ENCODE data around the gene IRF2BP2. TPM values are rescaled to one million over a fixed set of nuclear protein-coding genes. Genes with fewer than 3 reads are reported as not detected.
A peak's percentile ranks its signal among the peaks of the same experiment; 100 is the strongest.
"Not testable (repeated sequence)": the region's sequence is repeated elsewhere in the genome, so short reads cannot be mapped to it uniquely, and the experiment has no call there.

IRF2BP2 gene
- total and polyA plus RNA-seq, 4 donors = 49.3 to 197 (median 110) TPM

- Histone ChIP-seq H3K9ac (ENCODE audit: insufficient read depth in 1 of 2, low read length in 2 of 2) (no peak overlapping the region), H3K4me3 (no peak overlapping the region), H3K4me1 (ENCODE audit: control insufficient read depth in 5 of 5, insufficient read depth in 5 of 5, low read length in 5 of 5) (peaks cover 0 to 38% (median 23%) of the 10 kb centered on the region in 5 donors), H3K36me3 (ENCODE audit: control insufficient read depth in 4 of 4, insufficient read depth in 4 of 4, low read length in 4 of 4) (peaks cover 0 to 3% (median 0%) of the 10 kb centered on the region in 4 donors), H3K9me3 (ENCODE audit: control insufficient read depth in 4 of 4, insufficient read depth in 3 of 4, low read length in 3 of 4) (peaks cover 0 to 2% (median 0%) of the 10 kb centered on the region in 4 donors), H3K27ac (ENCODE audit: low read depth in 1 of 2, low read length in 1 of 2) (peak overlapping the region in 1 of 2 donors; percentile 46), H3K27me3 (ENCODE audit: control insufficient read depth in 3 of 3, insufficient read depth in 3 of 3, low read length in 2 of 3) (no peaks in the 10 kb centered on the region)
- TF ChIP-seq CTCF (IDR thresholded peaks at IDR 0.05; ENCODE audit: control extremely low read depth, extremely low read depth) = peak; percentile 45
- WGBS, 2 donors = 48 to 60% methylated on average over 2 of the region's 2 CpGs
- DNase-seq (peak; percentile 33 to 63 (median 63)), ATAC-seq (ENCODE audit: insufficient read depth, low FRiP score) (no peak)
These were observed 12.1 kb downstream of the IRF2BP2 start for GRCh38 chr1:234597894-234598293.

GRCh38 chr1:234595899-234596298, 14.1 kb downstream of the IRF2BP2 start:
- H3K4me3 ChIP-seq = no peak overlapping the region
- H3K9me3 ChIP-seq (ENCODE audit: control insufficient read depth in 4 of 4, insufficient read depth in 3 of 4, low read length in 3 of 4) = peaks cover 0 to 2% (median 0%) of the 10 kb centered on the region in 4 donors
- peaks cover 0 to 18% (median 10%) of the 10 kb centered on the region in 5 donors for H3K4me1 ChIP-seq (ENCODE audit: control insufficient read depth in 5 of 5, insufficient read depth in 5 of 5, low read length in 5 of 5)
- no peaks in the 10 kb centered on the region for H3K36me3 ChIP-seq (ENCODE audit: control insufficient read depth in 4 of 4, insufficient read depth in 4 of 4, low read length in 4 of 4)
- no peak overlapping the region for H3K27ac ChIP-seq (ENCODE audit: low read depth in 1 of 2, low read length in 1 of 2)
- ATAC-seq (ENCODE audit: insufficient read depth, low FRiP score) (no peak), DNase-seq (no peak)
- H3K9ac ChIP-seq (ENCODE audit: insufficient read depth in 1 of 2, low read length in 2 of 2) = no peak overlapping the region
- whole genome bisulfite sequencing, 2 donors = 93 to 96% methylated on average over 2 of the region's 2 CpGs
- TF ChIP-seq CTCF (IDR thresholded peaks at IDR 0.05; ENCODE audit: control extremely low read depth, extremely low read depth) = no peak
- H3K27me3 ChIP-seq (ENCODE audit: control insufficient read depth in 3 of 3, insufficient read depth in 3 of 3, low read length in 2 of 3) = no peaks in the 10 kb centered on the region

- WGBS, 2 donors = 53 to 79% methylated on average over 4 of the region's 4 CpGs
- H3K36me3 ChIP-seq (ENCODE audit: control insufficient read depth in 4 of 4, insufficient read depth in 4 of 4, low read length in 4 of 4); H3K9me3 ChIP-seq (ENCODE audit: control insufficient read depth in 4 of 4, insufficient read depth in 3 of 4, low read length in 3 of 4); ATAC-seq (ENCODE audit: insufficient read depth, low FRiP score); H3K27me3 ChIP-seq (ENCODE audit: control insufficient read depth in 3 of 3, insufficient read depth in 3 of 3, low read length in 2 of 3); H3K9ac ChIP-seq (ENCODE audit: insufficient read depth in 1 of 2, low read length in 2 of 2); DNase-seq; H3K27ac ChIP-seq (ENCODE audit: low read depth in 1 of 2, low read length in 1 of 2); H3K4me3 ChIP-seq: not testable (repeated sequence)
- H3K4me1 ChIP-seq (ENCODE audit: control insufficient read depth in 5 of 5, insufficient read depth in 5 of 5, low read length in 5 of 5) = peaks cover 0 to 13% (median 6%) of the 10 kb centered on the region in 5 donors
These were observed 15.4 kb downstream of the IRF2BP2 start for GRCh38 chr1:234594575-234594974.

GRCh38 chr1:234593771-234594504, 16.0 kb downstream of the IRF2BP2 start:
- Histone ChIP-seq H3K9me3 (ENCODE audit: control insufficient read depth in 4 of 4, insufficient read depth in 3 of 4, low read length in 3 of 4) (peaks cover 0 to 2% (median 0%) of the 10 kb centered on the region in 4 donors), H3K9ac (ENCODE audit: insufficient read depth in 1 of 2, low read length in 2 of 2) (no peak overlapping the region), H3K27me3 (ENCODE audit: control insufficient read depth in 3 of 3, insufficient read depth in 3 of 3, low read length in 2 of 3) (no peaks in the 10 kb centered on the region), H3K4me3 (no peak overlapping the region), H3K36me3 (ENCODE audit: control insufficient read depth in 4 of 4, insufficient read depth in 4 of 4, low read length in 4 of 4) (no peaks in the 10 kb centered on the region), H3K27ac (ENCODE audit: low read depth in 1 of 2, low read length in 1 of 2) (no peak overlapping the region), H3K4me1 (ENCODE audit: control insufficient read depth in 5 of 5, insufficient read depth in 5 of 5, low read length in 5 of 5) (peaks cover 0 to 7% (median 4%) of the 10 kb centered on the region in 5 donors)
- 88 to 96% methylated on average over 6 of the region's 6 CpGs for WGBS, 2 donors
- no peak for TF ChIP-seq CTCF (IDR thresholded peaks at IDR 0.05; ENCODE audit: control extremely low read depth, extremely low read depth)
- no peak for DNase-seq
- no peak for ATAC-seq (ENCODE audit: insufficient read depth, low FRiP score)
